ENCODE data around the gene FILIP1L. TPM values are rescaled to one million over a fixed set of nuclear protein-coding genes. Genes with fewer than 3 reads are reported as not detected.
A peak's percentile ranks its signal among the peaks of the same experiment; 100 is the strongest.

FILIP1L gene
- total and polyA plus RNA-seq, 2 of the 13 experiments (the other 11 are each of a cell fraction or from before 2014, with no cell fraction given): 8.1 to 187 TPM

DNA sequence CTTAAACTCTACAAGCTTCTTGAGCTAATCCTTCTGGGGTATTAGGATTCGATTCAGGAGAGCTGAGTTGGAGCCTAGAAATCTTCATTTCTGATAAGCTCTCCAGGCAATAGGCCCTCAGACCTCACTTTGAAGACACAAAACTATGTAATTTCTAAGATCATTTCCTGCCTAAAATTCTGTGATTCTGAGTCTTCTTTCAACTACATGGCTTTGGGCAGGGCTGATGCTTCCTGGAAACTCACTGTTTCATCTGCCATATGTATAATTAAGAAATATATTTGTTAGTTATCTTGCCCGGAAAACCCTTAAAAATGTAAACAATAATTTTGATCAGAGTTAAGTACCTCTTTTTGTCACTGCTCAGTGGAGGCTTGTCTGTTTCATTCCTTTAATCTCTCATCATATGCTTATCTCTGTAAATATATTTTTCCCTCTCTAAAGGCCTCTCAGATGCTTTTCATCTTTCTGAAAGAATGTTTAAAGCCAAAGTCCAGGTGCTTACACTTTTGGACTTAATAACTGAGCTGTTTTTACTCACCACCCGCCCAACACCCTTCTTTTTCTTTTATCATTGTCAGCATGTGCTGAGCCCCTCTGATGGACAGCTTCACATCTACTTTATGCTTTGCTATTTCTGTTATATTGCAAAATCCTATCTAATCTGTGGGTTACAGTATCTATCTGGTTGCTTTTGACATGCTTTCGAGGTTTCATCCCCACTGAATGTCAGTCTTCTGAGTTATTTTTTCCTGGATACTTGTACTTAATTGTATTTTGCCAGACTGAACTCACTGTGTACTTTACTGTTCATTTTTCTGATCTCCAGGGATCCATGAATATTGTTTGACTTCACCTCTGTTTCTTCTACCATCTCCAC lies 38.2 kb downstream of the FILIP1L start (continued):
- TF ChIP-seq, protein P1, sequence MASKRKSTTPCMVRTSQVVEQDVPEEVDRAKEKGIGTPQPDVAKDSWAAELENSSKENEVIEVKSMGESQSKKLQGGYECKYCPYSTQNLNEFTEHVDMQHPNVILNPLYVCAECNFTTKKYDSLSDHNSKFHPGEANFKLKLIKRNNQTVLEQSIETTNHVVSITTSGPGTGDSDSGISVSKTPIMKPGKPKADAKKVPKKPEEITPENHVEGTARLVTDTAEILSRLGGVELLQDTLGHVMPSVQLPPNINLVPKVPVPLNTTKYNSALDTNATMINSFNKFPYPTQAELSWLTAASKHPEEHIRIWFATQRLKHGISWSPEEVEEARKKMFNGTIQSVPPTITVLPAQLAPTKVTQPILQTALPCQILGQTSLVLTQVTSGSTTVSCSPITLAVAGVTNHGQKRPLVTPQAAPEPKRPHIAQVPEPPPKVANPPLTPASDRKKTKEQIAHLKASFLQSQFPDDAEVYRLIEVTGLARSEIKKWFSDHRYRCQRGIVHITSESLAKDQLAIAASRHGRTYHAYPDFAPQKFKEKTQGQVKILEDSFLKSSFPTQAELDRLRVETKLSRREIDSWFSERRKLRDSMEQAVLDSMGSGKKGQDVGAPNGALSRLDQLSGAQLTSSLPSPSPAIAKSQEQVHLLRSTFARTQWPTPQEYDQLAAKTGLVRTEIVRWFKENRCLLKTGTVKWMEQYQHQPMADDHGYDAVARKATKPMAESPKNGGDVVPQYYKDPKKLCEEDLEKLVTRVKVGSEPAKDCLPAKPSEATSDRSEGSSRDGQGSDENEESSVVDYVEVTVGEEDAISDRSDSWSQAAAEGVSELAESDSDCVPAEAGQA (IDR thresholded peaks at IDR 0.05; ENCODE audit: low read depth): no peak
- TF ChIP-seq, protein P1 (CRISPR knock-in tag; IDR thresholded peaks at IDR 0.05; ENCODE audit: borderline replicate concordance): peak; percentile 84; the same call in 1 of the 2 replicates
- TF ChIP-seq ZNF274 (CRISPR knock-in tag; IDR thresholded peaks at IDR 0.05): no peak
- TF ChIP-seq NFYC (CRISPR knock-in tag; IDR thresholded peaks at IDR 0.05): no peak
- TF ChIP-seq ZFP41 (CRISPR knock-in tag; IDR thresholded peaks at IDR 0.05; ENCODE audit: borderline replicate concordance): no peak
- TF ChIP-seq ARHGAP35 (CRISPR knock-in tag; IDR thresholded peaks at IDR 0.05; ENCODE audit: borderline replicate concordance): no peak
- no peak for TF ChIP-seq ZNF10 (CRISPR knock-in tag; IDR thresholded peaks at IDR 0.05; ENCODE audit: borderline replicate concordance, low read depth)
- TF ChIP-seq, protein P2, sequence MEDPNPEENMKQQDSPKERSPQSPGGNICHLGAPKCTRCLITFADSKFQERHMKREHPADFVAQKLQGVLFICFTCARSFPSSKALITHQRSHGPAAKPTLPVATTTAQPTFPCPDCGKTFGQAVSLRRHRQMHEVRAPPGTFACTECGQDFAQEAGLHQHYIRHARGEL (CRISPR knock-in tag; IDR thresholded peaks at IDR 0.05): no peak
- peak; percentile 48; the same call in 1 of the 2 replicates for TF ChIP-seq ZNF792 (CRISPR knock-in tag; IDR thresholded peaks at IDR 0.05)
- peak; percentile 70; the same call in 1 of the 2 replicates for TF ChIP-seq ETV5 (CRISPR knock-in tag; IDR thresholded peaks at IDR 0.05; ENCODE audit: borderline replicate concordance)
- TF ChIP-seq, protein P3, sequence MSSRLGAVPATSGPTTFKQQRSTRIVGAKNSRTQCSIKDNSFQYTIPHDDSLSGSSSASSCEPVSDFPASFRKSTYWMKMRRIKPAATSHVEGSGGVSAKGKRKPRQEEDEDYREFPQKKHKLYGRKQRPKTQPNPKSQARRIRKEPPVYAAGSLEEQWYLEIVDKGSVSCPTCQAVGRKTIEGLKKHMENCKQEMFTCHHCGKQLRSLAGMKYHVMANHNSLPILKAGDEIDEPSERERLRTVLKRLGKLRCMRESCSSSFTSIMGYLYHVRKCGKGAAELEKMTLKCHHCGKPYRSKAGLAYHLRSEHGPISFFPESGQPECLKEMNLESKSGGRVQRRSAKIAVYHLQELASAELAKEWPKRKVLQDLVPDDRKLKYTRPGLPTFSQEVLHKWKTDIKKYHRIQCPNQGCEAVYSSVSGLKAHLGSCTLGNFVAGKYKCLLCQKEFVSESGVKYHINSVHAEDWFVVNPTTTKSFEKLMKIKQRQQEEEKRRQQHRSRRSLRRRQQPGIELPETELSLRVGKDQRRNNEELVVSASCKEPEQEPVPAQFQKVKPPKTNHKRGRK (CRISPR knock-in tag; IDR thresholded peaks at IDR 0.05): no peak
- peak; percentile 76 for TF ChIP-seq HHEX (CRISPR knock-in tag; IDR thresholded peaks at IDR 0.05)
- peak; percentile 42; the same call in 1 of the 2 replicates for TF ChIP-seq ZKSCAN8 (CRISPR knock-in tag; IDR thresholded peaks at IDR 0.05; ENCODE audit: borderline replicate concordance)
- peak; percentile 59 for TF ChIP-seq FOXK2 (IDR thresholded peaks at IDR 0.05)
- TF ChIP-seq, protein P4, sequence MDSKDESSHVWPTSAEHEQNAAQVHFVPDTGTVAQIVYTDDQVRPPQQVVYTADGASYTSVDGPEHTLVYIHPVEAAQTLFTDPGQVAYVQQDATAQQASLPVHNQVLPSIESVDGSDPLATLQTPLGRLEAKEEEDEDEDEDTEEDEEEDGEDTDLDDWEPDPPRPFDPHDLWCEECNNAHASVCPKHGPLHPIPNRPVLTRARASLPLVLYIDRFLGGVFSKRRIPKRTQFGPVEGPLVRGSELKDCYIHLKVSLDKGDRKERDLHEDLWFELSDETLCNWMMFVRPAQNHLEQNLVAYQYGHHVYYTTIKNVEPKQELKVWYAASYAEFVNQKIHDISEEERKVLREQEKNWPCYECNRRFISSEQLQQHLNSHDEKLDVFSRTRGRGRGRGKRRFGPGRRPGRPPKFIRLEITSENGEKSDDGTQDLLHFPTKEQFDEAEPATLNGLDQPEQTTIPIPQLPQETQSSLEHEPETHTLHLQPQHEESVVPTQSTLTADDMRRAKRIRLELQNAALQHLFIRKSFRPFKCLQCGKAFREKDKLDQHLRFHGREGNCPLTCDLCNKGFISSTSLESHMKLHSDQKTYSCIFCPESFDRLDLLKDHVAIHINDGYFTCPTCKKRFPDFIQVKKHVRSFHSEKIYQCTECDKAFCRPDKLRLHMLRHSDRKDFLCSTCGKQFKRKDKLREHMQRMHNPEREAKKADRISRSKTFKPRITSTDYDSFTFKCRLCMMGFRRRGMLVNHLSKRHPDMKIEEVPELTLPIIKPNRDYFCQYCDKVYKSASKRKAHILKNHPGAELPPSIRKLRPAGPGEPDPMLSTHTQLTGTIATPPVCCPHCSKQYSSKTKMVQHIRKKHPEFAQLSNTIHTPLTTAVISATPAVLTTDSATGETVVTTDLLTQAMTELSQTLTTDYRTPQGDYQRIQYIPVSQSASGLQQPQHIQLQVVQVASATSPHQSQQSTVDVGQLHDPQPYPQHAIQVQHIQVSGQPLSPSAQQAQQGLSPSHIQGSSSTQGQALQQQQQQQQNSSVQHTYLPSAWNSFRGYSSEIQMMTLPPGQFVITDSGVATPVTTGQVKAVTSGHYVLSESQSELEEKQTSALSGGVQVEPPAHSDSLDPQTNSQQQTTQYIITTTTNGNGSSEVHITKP (CRISPR knock-in tag; IDR thresholded peaks at IDR 0.05; ENCODE audit: low read depth): no peak
- peak; percentile 85 for TF ChIP-seq NKX3-1 (CRISPR knock-in tag; IDR thresholded peaks at IDR 0.05)
- no peak for TF ChIP-seq MLLT10 (CRISPR knock-in tag; IDR thresholded peaks at IDR 0.05)
- no peak for TF ChIP-seq CCDC6 (CRISPR knock-in tag; IDR thresholded peaks at IDR 0.05)

Measured in HepG2 (cell line).